ENCODE measurements around the gene ARFIP2. TPM values are rescaled to one million over a fixed set of nuclear protein-coding genes. Genes with fewer than 3 reads are reported as not detected.

ARFIP2 gene
- total RNA-seq, 5 donors from 2014 or later (not counting 1 experiment from before 2014, with no cell fraction given), result 47.3 to 61.9 (median 50.0) TPM

GRCh38 chr11:6458352-6459098 lies 22.6 kb downstream of the ARFIP2 start:
- Histone ChIP-seq H3K9me3 (no peaks in the 10 kb centered on the region), H3K36me3 (ENCODE audit: control insufficient read depth in 2 of 2, extremely low read depth in 1 of 2, insufficient read depth in 1 of 2, low read length in 1 of 2) (peaks cover 9 to 27% of the 10 kb centered on the region in 2 donors), H3K27ac (ENCODE audit: low read length) (no peak overlapping the region), H3K4me3 (ENCODE audit: control insufficient read depth in 1 of 2, extremely low read depth in 1 of 2, low read length in 1 of 2) (no peak overlapping the region), H3K4me1 (ENCODE audit: control insufficient read depth in 1 of 2, extremely low read depth in 1 of 2, insufficient read depth in 2 of 2, low read length in 2 of 2) (no peaks in the 10 kb centered on the region), H3K27me3 (replicated peaks in 1 of 2; ENCODE audit: control insufficient read depth in 2 of 2, extremely low read depth in 1 of 2, insufficient read depth in 2 of 2, low read length in 1 of 2) (no peaks in the 10 kb centered on the region)
- no peak for DNase-seq
- Mint-ChIP-seq H3K4me3 (no peak overlapping the region), H3K4me1 (no peaks in the 10 kb centered on the region), H3K36me3 (peaks cover 35% of the 10 kb centered on the region), H3K27ac (no peak overlapping the region), H3K27me3 (no peaks in the 10 kb centered on the region), H3K9me3 (no peaks in the 10 kb centered on the region)
- ATAC-seq (replicated peaks in 1 of 4), result no peak
- ChIA-PET CTCF (no interaction called here), POLR2A (interaction anchor here in 1 of 2 donors (0.5 kb wide), 1 partner anchor 150 kb away, joined by 5 read pairs; no protein-coding TSS in a partner anchor)
- WGBS (ENCODE audit: insufficient coverage), result 55% methylated on average over 1 of the region's 2 CpGs

GRCh38 chr11:6457581-6458320 lies 23.4 kb downstream of the ARFIP2 start:
- H3K4me3 ChIP-seq (ENCODE audit: control insufficient read depth in 1 of 2, extremely low read depth in 1 of 2, low read length in 1 of 2), result no peak overlapping the region
- no peaks in the 10 kb centered on the region for H3K9me3 ChIP-seq
- Mint-ChIP-seq H3K27me3 (no peaks in the 10 kb centered on the region), H3K4me3 (no peak overlapping the region), H3K27ac (no peak overlapping the region), H3K9me3 (no peaks in the 10 kb centered on the region), H3K36me3 (peaks cover 36% of the 10 kb centered on the region), H3K4me1 (no peaks in the 10 kb centered on the region)
- 96% methylated on average over 19 of the region's 26 CpGs for WGBS (ENCODE audit: insufficient coverage)
- H3K4me1 ChIP-seq (ENCODE audit: control insufficient read depth in 1 of 2, extremely low read depth in 1 of 2, insufficient read depth in 2 of 2, low read length in 2 of 2), result no peaks in the 10 kb centered on the region
- POLR2A ChIA-PET, result no interaction called here
- no peak for DNase-seq
- peaks cover 9 to 32% of the 10 kb centered on the region in 2 donors for H3K36me3 ChIP-seq (ENCODE audit: control insufficient read depth in 2 of 2, extremely low read depth in 1 of 2, insufficient read depth in 1 of 2, low read length in 1 of 2)
- H3K27ac ChIP-seq (ENCODE audit: low read length), result no peak overlapping the region
- ATAC-seq (replicated peaks in 1 of 4), result no peak
- CTCF ChIA-PET, result no interaction called here
- H3K27me3 ChIP-seq (replicated peaks in 1 of 2; ENCODE audit: control insufficient read depth in 2 of 2, extremely low read depth in 1 of 2, insufficient read depth in 2 of 2, low read length in 1 of 2), result no peaks in the 10 kb centered on the region

GRCh38 chr11:6456361-6457073 lies 24.6 kb downstream of the ARFIP2 start:
- no peaks in the 10 kb centered on the region for H3K9me3 Mint-ChIP-seq
- no peak overlapping the region for H3K27ac ChIP-seq (ENCODE audit: low read length)
- H3K4me3 Mint-ChIP-seq, result no peak overlapping the region
- DNase-seq (no peak), ATAC-seq (replicated peaks in 1 of 4) (no peak)
- H3K4me1 Mint-ChIP-seq, result no peaks in the 10 kb centered on the region
- peaks cover 35% of the 10 kb centered on the region for H3K36me3 Mint-ChIP-seq
- no peak overlapping the region for H3K27ac Mint-ChIP-seq
- ChIA-PET CTCF (interaction anchor here in 1 of 2 donors (1.8 kb wide), 1 partner anchor 13 kb away, joined by 7 read pairs; no protein-coding TSS in a partner anchor), POLR2A (interaction anchor here in 1 of 2 donors (0.6 kb wide), 1 partner anchor 25 kb away, joined by 3 read pairs; the partner anchor contains the start of genes ARFIP2 and TIMM10B)
- H3K27me3 Mint-ChIP-seq, result no peaks in the 10 kb centered on the region
- no peaks in the 10 kb centered on the region for H3K27me3 ChIP-seq (replicated peaks in 1 of 2; ENCODE audit: control insufficient read depth in 2 of 2, extremely low read depth in 1 of 2, insufficient read depth in 2 of 2, low read length in 1 of 2)
- H3K36me3 ChIP-seq (ENCODE audit: control insufficient read depth in 2 of 2, extremely low read depth in 1 of 2, insufficient read depth in 1 of 2, low read length in 1 of 2), result peaks cover 9 to 37% of the 10 kb centered on the region in 2 donors
- no peaks in the 10 kb centered on the region for H3K4me1 ChIP-seq (ENCODE audit: control insufficient read depth in 1 of 2, extremely low read depth in 1 of 2, insufficient read depth in 2 of 2, low read length in 2 of 2)
- H3K9me3 ChIP-seq, result no peaks in the 10 kb centered on the region
- no peak overlapping the region for H3K4me3 ChIP-seq (ENCODE audit: control insufficient read depth in 1 of 2, extremely low read depth in 1 of 2, low read length in 1 of 2)
- 95% methylated on average over 55 of the region's 56 CpGs for WGBS (ENCODE audit: insufficient coverage)

- WGBS (ENCODE audit: insufficient coverage), result no CpG with 5 or more reads among the region's 2 CpGs
- H3K36me3 ChIP-seq (ENCODE audit: control insufficient read depth in 2 of 2, extremely low read depth in 1 of 2, insufficient read depth in 1 of 2, low read length in 1 of 2), result peaks cover 14 to 45% of the 10 kb centered on the region in 2 donors
Observed at GRCh38 chr11:6455070-6455469, 26.1 kb downstream of the ARFIP2 start.

GRCh38 chr11:6453152-6453551 lies 28.0 kb downstream of the ARFIP2 start:
- Mint-ChIP-seq H3K27me3 (no peaks in the 10 kb centered on the region), H3K9me3 (no peaks in the 10 kb centered on the region), H3K27ac (no peak overlapping the region), H3K36me3 (peaks cover 24% of the 10 kb centered on the region), H3K4me1 (no peaks in the 10 kb centered on the region), H3K4me3 (no peak overlapping the region)
- H3K9me3 ChIP-seq, result no peaks in the 10 kb centered on the region
- no peak for DNase-seq
- no peaks in the 10 kb centered on the region for H3K27me3 ChIP-seq (replicated peaks in 1 of 2; ENCODE audit: control insufficient read depth in 2 of 2, extremely low read depth in 1 of 2, insufficient read depth in 2 of 2, low read length in 1 of 2)
- no peak overlapping the region for H3K4me3 ChIP-seq (ENCODE audit: control insufficient read depth in 1 of 2, extremely low read depth in 1 of 2, low read length in 1 of 2)
- no peaks in the 10 kb centered on the region for H3K4me1 ChIP-seq (ENCODE audit: control insufficient read depth in 1 of 2, extremely low read depth in 1 of 2, insufficient read depth in 2 of 2, low read length in 2 of 2)
- H3K36me3 ChIP-seq (ENCODE audit: control insufficient read depth in 2 of 2, extremely low read depth in 1 of 2, insufficient read depth in 1 of 2, low read length in 1 of 2), result peaks cover 15 to 45% of the 10 kb centered on the region in 2 donors
- POLR2A ChIA-PET, result no interaction called here
- ATAC-seq (replicated peaks in 1 of 4), result no peak
- CTCF ChIA-PET, result interaction anchor here (0.5 to 1.5 kb wide), 4 partner anchors 10 to 245 kb away, joined by 3 to 5 read pairs (median 4); no protein-coding TSS in a partner anchor
- 100% methylated on average over 2 of the region's 2 CpGs for WGBS (ENCODE audit: insufficient coverage)
- H3K27ac ChIP-seq (ENCODE audit: low read length), result no peak overlapping the region

More at GRCh38 chr11:6455070-6455469, 26.1 kb downstream of the ARFIP2 start:
- H3K9me3 ChIP-seq, result no peaks in the 10 kb centered on the region
- H3K4me3 ChIP-seq (ENCODE audit: control insufficient read depth in 1 of 2, extremely low read depth in 1 of 2, low read length in 1 of 2), result no peak overlapping the region
- ATAC-seq (replicated peaks in 1 of 4), result no peak
- Mint-ChIP-seq H3K27me3 (no peaks in the 10 kb centered on the region), H3K9me3 (no peaks in the 10 kb centered on the region), H3K27ac (no peak overlapping the region), H3K4me1 (no peaks in the 10 kb centered on the region), H3K4me3 (no peak overlapping the region), H3K36me3 (peaks cover 30% of the 10 kb centered on the region)
- no peaks in the 10 kb centered on the region for H3K27me3 ChIP-seq (replicated peaks in 1 of 2; ENCODE audit: control insufficient read depth in 2 of 2, extremely low read depth in 1 of 2, insufficient read depth in 2 of 2, low read length in 1 of 2)
- no peaks in the 10 kb centered on the region for H3K4me1 ChIP-seq (ENCODE audit: control insufficient read depth in 1 of 2, extremely low read depth in 1 of 2, insufficient read depth in 2 of 2, low read length in 2 of 2)
- H3K27ac ChIP-seq (ENCODE audit: low read length), result no peak overlapping the region
- POLR2A ChIA-PET, result interaction anchor here in 1 of 2 donors (0.6 kb wide), 1 partner anchor 140 kb away, joined by 3 read pairs; no protein-coding TSS in a partner anchor
- CTCF ChIA-PET, result interaction anchor here (0.7 to 1.8 kb wide), 4 partner anchors 10 to 92 kb away, joined by 3 to 7 read pairs (median 4); no protein-coding TSS in a partner anchor
- DNase-seq, result no peak

GRCh38 chr11:6452219-6452618 lies 28.9 kb downstream of the ARFIP2 start:
- Mint-ChIP-seq H3K4me3 (no peak overlapping the region), H3K27ac (no peak overlapping the region), H3K4me1 (no peaks in the 10 kb centered on the region), H3K9me3 (no peaks in the 10 kb centered on the region), H3K36me3 (peaks cover 24% of the 10 kb centered on the region), H3K27me3 (no peaks in the 10 kb centered on the region)
- Histone ChIP-seq H3K36me3 (ENCODE audit: control insufficient read depth in 2 of 2, extremely low read depth in 1 of 2, insufficient read depth in 1 of 2, low read length in 1 of 2) (peaks cover 15 to 39% of the 10 kb centered on the region in 2 donors), H3K27me3 (replicated peaks in 1 of 2; ENCODE audit: control insufficient read depth in 2 of 2, extremely low read depth in 1 of 2, insufficient read depth in 2 of 2, low read length in 1 of 2) (no peaks in the 10 kb centered on the region), H3K27ac (ENCODE audit: low read length) (no peak overlapping the region), H3K4me3 (ENCODE audit: control insufficient read depth in 1 of 2, extremely low read depth in 1 of 2, low read length in 1 of 2) (no peak overlapping the region), H3K9me3 (no peaks in the 10 kb centered on the region), H3K4me1 (ENCODE audit: control insufficient read depth in 1 of 2, extremely low read depth in 1 of 2, insufficient read depth in 2 of 2, low read length in 2 of 2) (no peaks in the 10 kb centered on the region)
- WGBS (ENCODE audit: insufficient coverage), result 89% methylated on average over 3 of the region's 3 CpGs
- ChIA-PET POLR2A (no interaction called here), CTCF (interaction anchor here (0.5 to 1.5 kb wide), 5 partner anchors 9 to 80 kb away, joined by 3 to 6 read pairs (median 4); no protein-coding TSS in a partner anchor)
- ATAC-seq (replicated peaks in 1 of 4) (no peak), DNase-seq (no peak)
